Femur (tissue), 1 donor: ENCODE results near the gene CHSY1.

Experiments used
- DNase-seq: peaks from one replicate; pipeline ENCODE4 v3.0.0-alpha.2; 2017

Gene CHSY1

DNA sequence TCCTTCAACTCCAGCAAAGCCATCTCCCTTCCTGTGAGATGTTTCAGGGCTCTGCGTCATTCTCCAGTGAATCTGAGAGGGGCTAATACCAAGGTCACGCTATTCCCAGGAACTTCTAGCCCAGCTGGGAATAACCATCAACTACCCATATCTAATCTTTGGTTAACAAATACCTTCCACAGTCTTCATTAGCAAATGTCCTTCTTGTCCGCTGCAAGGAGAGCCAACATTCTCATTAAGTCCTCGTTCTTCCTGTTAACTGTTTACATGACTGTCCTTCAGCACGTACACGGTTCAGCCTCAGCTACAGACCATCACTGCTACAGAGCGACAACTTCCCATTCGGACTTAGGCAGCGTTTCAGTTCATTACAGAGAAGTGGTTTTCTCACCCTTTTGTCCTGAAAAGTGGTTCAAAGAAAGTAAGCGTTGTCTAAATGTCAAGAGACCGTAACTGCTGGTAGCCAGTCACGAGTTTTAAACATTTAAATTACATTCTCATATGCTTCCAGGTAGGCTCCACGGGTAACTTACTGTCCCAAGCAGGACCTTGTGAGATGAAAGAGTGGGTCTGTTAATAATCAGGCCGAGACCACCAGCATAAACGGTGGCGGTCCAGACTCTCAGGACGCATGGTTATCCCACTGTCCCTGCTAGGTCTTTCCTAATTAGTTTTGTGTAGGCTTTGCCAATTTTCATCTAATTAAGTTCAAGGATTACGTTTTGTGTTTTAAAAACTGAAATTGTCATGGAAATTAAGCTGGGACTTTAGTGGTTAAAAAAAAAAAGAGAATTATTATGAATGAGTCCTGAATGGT, 63.8 kb downstream of the CHSY1 start:
- DNase-seq, result peak; percentile 63

DNA sequence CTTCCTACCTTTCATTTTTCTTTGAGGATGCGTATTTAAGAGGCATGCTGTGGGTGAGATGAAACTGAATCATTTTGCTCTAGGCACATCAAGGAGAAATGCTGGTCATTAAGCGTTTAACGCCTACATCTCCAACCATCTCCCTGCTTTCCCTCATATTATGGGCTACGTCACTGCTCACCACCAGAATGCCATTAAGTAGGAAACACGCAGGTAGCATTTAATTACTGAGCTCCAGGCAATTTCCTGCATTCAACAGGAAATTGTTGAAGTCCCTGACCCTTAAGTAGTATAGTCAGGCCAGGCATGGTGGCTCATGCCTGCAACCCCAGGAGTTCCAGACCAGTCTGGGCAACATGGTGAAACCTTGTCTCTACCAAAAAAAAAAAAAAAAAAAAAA, 66.1 kb downstream of the CHSY1 start:
- DNase-seq, result no peak

DNA sequence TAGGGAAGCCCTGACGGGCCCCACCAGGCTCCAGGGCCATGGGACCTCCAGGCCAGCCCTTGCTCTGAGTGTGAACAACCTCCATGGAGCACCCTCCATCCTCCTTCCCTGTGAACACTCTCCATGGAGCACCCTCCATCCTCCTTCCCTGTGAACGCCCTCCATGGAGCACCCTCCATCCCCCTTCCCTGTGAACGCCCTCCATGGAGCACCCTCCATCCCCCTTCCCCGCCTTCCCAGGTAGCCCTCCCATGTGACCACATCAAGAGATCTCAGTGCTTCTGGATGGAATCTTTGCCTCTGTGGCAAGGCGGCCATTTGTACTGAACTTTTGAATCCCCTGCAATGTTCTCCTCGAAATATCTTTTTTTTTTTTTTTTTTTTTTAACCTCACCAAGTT, 66.5 kb downstream of the CHSY1 start:
- DNase-seq, result no peak

DNA sequence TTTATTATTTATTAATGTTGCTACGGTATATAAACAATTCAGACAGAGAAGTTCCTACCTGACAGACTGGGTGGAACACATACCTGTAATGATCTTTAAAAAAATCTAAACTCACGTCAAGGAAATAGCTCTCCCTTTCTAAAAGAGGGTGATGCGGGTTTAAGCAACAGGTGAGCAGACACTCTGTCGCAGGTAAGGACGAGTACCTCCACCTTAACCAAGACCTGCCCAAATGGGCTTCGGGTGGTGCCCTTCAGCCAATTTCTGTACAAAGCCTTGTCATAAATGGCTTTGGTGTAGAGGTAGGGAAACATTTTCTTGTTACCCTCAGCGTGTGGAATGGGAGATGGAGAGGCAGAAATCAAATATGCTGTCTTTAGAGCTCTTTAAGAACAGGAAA, 67.0 kb downstream of the CHSY1 start:
- no peak for DNase-seq

DNA sequence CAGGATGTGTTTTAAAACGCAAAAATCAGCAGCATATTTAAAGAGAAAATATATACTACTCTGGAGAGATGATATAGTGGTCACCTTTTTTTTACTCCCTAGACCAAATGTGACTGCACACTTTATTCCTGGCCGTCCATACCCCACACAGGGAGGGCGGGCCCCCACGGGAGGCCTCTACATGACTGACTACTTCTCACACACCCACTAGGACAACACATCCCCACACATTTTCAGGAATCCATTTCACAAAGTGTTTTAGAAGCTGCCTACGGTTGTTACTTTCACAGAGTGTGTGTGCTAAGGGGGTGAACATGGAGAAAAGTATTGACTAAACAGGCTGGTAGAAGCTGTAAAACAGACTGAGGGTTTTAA, 67.9 kb downstream of the CHSY1 start:
- DNase-seq, result no peak

DNA sequence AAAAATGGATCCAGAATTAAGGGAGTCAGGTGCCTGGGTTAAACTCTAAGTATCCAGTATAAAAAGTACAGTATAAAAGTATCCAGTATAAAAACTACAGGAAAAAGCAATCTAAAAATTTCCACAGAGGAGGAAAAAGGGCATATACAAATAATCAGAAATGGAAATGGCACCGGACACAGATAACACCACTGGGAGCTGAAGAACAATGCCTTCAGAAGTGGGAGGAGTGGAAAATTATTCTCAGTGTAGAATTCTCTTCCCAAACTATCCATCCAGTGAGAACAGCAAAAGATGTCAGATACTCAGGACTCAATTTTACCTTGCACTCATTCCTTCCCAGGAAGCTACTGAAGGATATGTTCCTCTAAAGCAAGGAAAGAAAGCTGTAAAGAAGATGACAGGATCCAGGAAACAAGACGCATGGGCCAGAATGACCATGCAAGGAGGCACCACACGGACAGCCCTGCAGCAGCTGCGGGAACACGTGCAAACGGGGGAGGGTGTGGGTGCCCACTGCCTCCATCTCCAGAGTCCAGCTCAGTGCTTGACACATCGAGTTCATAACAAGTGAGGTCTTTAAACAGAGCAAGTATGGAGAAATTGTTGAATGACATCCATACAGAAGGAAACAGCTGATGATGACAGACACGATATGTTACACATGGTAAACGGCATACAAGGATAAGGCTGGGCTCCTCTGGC, 68.5 kb downstream of the CHSY1 start:
- peak; percentile 72 for DNase-seq

DNA sequence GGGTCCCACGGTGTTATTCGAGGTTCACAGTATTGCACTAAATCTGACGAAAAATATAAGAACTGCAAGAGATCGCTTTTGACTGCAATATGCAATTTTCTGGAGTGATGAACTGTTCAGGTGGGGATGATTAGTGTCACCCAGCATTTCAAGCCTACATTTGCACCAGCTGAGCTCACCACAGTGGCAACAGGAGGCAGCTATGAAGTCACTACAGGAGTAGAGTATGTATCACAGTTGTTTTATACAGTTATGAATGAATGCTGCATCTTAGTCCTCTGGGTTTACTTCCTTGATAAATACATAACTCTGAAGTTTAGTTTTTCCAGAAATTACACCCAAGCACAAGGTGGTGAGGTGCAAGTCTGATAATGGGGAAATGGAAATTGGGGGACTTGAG, 69.6 kb downstream of the CHSY1 start:
- DNase-seq, result no peak

DNA sequence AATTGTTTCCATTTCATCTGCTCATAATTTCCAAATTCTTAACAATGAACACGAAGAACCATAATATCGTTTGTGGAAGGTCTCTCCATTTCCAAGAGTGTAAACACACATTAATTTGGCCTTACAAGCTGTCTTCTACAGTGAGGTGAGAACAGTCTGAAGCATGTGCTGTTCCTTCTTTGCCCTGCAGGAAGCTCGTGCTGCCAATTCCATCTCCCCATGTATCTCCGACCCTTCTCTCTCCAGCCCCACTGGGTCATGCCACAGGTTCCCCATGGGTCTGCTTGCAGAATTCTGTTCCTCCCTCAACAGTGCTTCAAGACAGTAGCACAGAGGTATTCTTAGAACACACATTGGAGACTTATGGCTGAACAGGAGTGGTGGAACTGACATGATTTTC, 70.5 kb downstream of the CHSY1 start:
- no peak for DNase-seq

DNA sequence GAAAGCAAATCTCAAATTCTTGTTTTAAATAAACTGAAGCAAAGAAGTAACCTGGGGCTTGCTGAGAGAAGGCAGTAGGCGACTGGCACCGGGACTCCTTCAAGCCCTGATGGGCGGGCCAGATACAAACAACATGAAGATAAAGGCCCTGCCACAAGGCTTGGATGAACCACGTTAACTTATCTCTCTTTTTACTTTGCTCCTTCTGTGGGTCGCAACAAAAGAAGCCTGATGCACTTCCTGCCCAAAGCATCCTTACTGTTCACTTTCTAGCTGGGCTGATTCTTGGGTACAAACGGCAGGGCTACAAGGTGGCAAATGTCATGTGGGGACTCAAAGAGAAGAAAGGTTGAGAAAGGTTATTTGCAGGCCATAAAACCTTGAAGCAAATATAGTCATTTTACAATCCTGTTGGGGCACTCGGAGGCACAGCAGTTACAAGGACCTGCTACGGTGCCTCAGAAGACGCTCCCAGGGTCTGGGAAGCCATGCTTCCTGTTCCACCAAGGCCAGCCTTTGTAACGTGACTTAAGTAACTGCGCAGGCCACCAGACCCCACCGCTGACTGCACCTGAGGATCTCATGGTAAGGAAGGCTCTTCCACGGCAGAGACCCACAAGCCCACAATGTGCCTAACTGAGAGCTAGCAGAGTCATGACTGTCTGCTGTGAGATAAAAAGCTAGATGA, 71.1 kb downstream of the CHSY1 start:
- no peak for DNase-seq

DNA sequence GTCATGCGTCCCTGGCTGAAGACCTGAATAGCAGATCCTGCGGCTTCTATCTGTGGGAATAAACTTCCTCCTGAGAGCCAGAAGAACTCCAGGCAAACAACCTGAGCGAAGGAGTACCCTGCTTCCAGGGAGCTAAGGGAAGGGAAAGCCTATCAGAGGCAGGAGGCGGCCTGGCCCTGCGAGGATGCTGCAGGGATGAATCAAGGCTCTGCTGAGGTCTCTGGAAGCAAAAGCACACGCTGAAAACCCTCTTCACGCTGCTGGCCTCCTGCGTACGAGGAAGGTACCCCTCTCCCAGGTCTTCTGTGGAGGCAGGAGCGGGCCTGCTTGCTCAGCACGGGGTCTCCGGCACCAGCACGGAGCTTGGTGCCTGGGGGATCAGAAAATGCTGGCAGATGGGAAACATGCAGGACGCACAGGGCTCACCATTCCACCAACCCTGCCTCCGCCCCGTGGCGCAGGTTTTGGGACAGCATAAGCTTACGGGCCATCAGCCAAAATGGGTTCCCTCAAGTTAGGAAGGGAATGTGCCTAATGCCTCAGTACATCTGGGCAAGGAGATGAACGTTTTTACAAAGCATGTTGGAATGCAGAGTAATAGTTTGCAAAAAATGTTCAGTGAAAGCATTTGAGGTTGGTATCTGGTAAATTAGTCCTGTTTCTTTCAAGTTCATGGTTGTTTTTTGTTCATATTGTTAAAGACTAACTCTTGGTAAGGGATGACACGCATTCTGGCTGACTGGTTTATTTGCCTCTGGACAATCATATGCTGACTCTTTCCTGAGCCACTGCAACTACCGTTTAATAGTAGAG, 72.3 kb downstream of the CHSY1 start:
- DNase-seq, result no peak

DNA sequence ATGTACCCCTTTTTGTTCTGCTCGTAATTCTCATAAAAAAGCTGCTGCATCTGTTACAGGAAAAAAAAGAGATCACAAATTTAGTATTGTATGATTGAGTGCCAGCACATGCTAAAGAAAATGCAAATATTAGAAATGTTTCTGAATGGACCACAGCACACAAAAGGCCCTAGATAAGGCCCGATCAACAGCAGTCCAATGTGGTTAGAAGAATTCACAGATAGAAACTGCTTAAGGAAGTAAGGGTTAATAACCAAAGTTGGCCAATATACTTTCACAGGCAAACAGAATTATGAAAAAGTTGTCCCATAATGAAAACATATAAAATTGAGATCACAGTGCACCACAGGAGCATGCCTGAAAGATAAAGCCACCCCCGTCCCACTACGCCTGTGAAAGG, 72.9 kb downstream of the CHSY1 start:
- DNase-seq, result no peak

DNA sequence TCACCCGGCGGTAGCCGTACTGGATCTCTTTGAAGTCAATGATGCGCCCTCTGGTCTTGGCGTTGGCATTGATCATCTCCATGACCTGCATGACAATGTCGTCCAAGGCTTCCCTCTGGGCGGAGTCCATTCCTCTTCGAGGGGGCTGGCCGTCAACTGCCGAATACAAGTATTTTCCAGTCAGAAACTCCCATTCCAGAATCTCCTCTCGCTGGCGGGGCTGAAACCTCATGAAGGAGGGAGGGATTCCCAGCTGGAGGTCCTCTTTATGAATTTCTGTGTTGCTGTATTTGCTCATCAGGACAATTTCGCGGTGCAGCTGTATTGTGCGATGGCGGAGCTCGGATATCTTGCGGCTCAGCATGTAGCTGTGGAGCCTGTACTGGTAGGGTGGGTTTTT, 73.4 kb downstream of the CHSY1 start:
- DNase-seq, result no peak

DNA sequence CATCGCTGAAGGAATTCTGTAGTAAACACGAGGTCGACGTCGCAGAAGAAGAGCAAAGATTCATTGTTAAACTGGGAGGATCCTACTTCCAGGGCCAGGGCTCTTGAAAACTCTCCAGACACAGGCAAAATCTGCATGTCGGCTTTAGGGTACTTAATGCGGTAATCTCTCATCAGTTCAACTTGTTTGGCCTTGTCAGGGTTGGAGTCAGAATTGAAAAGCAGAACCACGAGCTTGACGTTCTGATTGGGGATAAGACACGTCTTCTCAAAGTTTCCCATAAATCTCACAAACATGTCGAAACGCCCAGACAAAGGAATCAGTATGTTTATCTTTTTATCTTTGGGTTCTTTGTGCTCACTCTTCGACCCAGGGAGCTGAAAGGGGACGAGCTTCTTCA, 74.0 kb downstream of the CHSY1 start:
- DNase-seq, result no peak

DNA sequence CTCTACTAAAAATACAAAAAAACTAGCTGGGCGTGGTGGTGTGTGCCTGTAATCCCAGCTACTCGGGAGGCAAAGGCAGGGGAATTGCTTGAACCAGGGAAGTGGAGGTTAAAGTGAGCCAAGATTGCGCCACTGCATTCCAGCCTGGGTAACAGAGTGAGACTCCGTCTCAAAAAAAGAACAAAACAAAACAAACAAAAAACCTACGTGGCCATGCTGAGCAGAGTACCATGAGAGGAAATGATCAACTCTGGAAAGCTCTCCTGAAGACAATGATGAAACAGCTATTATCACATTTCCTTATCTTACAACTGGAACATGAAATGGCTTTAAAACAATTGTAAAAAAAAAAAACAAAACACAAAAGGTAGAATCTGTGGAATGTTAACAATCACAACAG, 75.2 kb downstream of the CHSY1 start:
- no peak for DNase-seq

DNA sequence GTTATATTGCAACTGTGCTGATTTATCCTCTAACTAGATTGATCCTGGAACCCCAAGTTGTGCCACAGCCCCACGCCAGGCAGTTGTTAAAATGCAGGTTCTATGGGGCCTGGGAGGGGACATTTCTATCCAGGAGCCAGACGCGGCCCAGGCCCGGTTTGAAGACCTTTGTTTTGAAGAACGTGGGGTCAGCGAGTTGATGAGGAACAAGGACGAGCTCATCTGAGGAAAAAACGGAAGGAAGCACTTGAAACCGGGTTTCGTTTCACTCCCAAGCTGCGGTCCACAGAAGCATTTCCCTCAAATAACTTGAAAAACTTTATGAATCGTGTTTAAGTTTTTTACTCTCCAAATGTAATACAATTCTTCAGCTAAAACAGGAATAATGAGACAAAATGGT, 76.4 kb downstream of the CHSY1 start:
- no peak for DNase-seq

DNA sequence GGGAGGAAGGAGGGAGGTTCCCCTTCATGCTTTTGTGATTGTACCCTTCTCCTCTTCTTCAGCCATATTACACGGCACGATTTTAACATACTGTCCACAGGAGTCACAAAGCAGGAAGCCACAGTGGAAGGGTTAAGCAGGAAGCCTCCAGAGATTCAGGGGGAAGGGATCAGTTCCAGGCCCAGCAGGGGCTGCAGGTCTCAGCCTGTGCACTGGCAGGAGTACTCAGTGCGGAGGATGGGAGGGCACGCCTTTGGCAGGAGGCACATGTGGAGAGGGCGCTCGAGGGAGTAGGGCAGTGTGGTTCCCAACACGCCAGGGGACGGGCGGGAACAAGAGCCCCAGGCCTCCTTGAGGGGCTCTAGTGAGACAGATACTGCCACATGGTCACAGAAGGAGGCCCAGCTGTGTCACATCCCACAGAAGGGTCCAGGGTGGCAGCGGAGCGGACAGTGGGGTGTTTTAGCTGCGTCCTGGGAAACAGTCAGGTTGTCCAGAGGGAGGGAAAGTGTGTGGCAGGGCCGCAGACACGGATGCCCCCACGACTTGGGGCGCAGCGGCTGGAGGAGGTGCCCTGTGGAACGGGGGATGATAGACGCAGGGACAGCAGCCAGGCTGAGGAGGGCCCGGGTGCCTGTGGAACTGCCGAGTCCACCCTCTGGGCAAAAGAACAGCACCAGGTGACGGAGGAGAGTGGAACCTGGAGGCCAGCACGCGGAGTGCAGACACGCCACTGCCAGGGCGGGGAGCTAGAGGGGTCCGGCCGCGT, 77.5 kb downstream of the CHSY1 start:
- DNase-seq, result no peak

DNA sequence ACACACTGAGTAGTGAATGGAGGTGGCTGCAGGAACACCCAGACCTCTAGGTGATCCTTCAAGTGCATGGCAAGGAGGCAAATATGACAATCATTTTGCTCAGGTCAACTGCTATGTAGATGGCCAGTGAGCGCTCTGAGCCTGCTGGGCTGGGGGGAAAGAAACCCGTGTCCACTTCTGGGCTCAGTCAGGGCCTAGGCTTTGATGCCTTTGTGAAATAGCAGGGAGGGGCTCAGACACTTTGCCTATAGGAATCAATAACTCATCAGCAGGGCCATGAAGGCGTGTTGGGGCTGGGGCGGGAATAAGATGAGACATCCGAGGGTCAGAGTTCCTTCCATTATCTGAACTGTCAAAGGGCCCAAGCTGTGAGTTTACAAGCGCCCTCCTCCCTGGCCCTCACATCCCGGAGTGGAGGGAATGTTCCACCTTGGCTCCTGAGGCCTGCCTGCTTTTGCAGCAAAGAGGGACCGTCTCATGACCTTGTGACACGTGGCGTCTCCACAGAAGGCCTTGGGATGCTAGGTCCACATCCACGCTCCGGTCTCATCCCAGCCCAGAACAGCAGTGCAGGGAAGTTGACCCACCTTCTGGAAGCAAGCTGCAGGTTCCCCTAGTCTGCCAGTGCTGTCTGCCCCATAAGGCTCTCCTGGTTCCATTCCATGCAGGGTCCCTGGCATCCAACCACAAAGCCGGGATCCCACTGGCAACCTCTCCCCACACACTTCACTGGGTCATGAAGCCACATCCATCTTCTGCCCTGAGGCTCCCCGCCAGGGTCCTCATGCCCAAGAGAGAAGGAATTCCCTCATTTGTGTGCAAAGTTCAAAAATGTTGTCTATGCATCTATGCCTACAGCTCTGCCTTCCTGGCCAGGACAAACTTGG, 78.4 kb downstream of the CHSY1 start:
- no peak for DNase-seq

DNA sequence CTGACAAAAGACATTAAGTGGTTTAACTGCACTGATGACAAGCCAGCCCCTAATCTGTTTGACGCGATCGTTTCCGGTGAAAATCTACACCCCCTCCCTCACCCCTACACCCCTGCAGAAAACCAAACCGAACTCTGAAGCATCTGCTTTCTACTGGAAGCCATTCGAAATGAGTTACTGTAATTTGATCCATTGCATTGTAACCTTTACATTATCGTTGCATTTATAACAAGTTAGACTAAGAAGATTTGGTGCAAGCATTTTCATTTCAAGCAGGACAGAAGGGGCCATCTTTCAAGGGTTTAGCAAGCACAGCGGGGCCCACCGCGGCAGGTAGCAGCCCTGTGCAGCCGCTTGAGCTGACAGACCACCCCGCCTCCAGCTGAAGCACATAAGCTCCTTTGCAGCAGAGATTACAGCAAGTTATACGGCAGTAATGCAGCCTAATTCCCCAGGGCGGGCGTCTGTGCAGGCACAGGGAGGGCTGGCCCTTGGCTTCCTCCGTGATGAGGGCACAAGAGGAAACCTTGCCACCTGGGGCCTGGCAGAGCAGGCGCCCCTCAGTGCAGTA, 79.3 kb downstream of the CHSY1 start:
- no peak for DNase-seq

DNA sequence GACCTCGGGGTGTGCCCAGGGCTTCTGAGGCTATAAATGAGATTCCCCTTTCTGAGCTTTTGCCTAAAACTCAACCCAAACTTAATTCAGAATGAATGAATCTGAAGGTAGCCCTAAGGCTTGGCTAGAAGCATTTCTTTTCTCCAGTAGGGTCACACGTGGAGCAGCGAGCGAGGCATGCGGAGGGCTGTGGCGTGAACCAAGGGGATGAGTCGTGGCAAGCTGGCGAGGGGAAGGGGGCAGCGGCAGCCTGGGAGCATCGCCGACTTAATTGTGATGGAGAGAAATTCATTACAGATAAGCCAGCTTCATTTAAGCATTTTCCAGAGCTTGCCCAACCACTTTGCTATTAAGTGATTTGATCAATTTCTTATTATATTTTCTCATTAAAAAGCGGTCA, 79.9 kb downstream of the CHSY1 start:
- no peak for DNase-seq

DNA sequence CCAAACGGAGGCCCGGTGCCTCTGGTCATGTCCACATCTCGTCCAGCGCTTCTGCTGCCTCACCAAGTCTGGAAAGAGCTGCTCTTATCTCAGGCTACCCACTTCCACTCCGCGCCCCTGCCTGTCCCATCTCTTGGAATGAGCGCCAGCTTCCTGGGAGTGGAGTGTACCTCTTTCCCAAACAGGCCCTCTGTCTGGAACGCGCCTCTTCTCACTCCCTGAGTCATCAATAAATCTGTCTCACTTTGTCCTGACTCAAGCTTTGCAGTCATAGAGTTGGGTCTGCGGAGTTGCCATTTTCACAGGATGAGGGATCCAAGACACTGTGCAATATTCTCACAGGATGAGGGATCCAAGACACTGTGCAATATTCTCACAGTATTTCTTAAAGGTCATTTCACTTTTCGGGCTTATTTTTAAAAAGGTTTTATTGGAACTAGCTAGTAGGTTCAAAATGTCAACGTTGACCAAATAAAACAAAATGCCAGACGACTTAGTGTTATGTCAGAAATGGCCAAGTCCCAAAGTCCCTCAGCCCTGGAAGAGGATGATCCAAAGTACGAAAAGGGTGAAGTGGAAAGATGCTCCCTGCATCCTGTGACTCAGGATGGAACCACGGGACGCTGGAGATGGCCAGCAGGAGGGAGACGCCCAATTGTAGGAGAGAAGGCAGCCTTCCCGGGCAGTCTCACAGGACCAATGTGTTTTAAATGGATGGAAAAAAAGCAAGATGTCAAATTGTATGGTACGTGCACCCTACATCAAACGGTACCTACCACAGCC, 81.1 kb downstream of the CHSY1 start:
- DNase-seq, result no peak
